Heart left ventricle (tissue), 16 donors: ENCODE results near the gene RBBP8. TPM values are rescaled to one million over a fixed set of nuclear protein-coding genes. Genes with fewer than 3 reads are reported as not detected.

Experiments
- ATAC-seq, 4 donors: fragments of 200-7000 bp; cut with Tn5 transposase; one replicate each; pipeline ENCODE4 v1.9.1; 2020 to 2022; ENCODE audit warnings: moderate library complexity in 4 of 4, mild to moderate bottlenecking in 3 of 4, moderate number of reproducible peaks in 1 of 4
- DNase-seq, 5 donors: peaks; one replicate each; pipeline ENCODE4 v3.0.0-alpha.2; 2020
- H3K27ac ChIP-seq, 12 donors: fragments of 200-600 bp; sonication (generic) in 4 of 12; one replicate each; pipeline versions ENCODE4 v1.5.0 to v1.8.0; 2016 to 2022; ENCODE audit warnings: mild to moderate bottlenecking in 2 of 12
- H3K27me3 ChIP-seq, 9 donors: fragments of 200-600 bp; sonication (generic) in 2 of 9; one replicate each; pipeline versions ENCODE4 v1.5.1 to v1.8.0; 2016 to 2022; ENCODE audit warnings: mild to moderate bottlenecking in 3 of 9
- H3K36me3 ChIP-seq, 9 donors: fragments of 200-600 bp; sonication (generic) in 2 of 9; one replicate each; pipeline versions ENCODE4 v1.5.0 to v1.8.0; 2018 to 2022; ENCODE audit warnings: mild to moderate bottlenecking in 2 of 9
- H3K4me1 ChIP-seq, 12 donors: fragments of 200-600 bp; sonication (generic) in 4 of 12; one replicate each; pipeline versions ENCODE4 v1.5.0 to v1.8.0; 2016 to 2022; ENCODE audit warnings: mild to moderate bottlenecking in 3 of 12
- H3K4me3 ChIP-seq, 12 donors: fragments of 200-600 bp; sonication (generic) in 4 of 12; one replicate each; pipeline versions ENCODE4 v1.5.0 to v1.8.0; 2017 to 2022; ENCODE audit warnings: mild to moderate bottlenecking in 9 of 12, moderate library complexity in 4 of 12
- H3K9me3 ChIP-seq, 12 donors: fragments of 200-600 bp; sonication (generic) in 4 of 12; one replicate each; pipeline versions ENCODE4 v1.5.0 to v1.8.0; 2016 to 2022; ENCODE audit warnings: mild to moderate bottlenecking in 1 of 12
- CTCF ChIP-seq, 12 donors: fragments of 200-600 bp; sonication (generic) in 4 of 12; IDR thresholded peaks; one replicate each; pipeline versions ENCODE4 v1.5.0 to v1.8.0; 2018 to 2022; ENCODE audit warnings: antibody characterized with exemption in 12 of 12, mild to moderate bottlenecking in 5 of 12
- POLR2A ChIP-seq, 2 donors: fragments of 450-650 bp; IDR thresholded peaks; one replicate each; pipeline ENCODE4 v1.6.1; 2017; ENCODE audit warnings: antibody characterized with exemption in 2 of 2, mild to moderate bottlenecking in 2 of 2, moderate library complexity in 2 of 2
- WGBS, 4 donors: extraction: QIAGEN DNeasy Blood & Tissue Kit in 2 of 4; methylation state at CpG; one replicate each; pipeline versions ENCODE4 v1.1.5 to v1.1.7; 2013 to 2018; 5-methylcytosine and 5-hydroxymethylcytosine counted together
- intact Hi-C, 10 donors: fragments of 100-400 bp; cut with DNase I; formaldehyde crosslinking; loops; one replicate each; pipeline versions ENCODE4 v1.11.1 to v1.14.2; 2022
- polyA plus RNA-seq, 2 donors: library from polyadenylated mRNA; stranded (reverse); fragments of 200-250 nt; gene quantifications; one replicate each; pipeline ENCODE4 v1.2.3, GENCODE V29; 2013
- total RNA-seq, 9 donors: library from RNA; depleted of rRNA in 2 of 9; stranded (reverse); fragments of >200 nt in 2 of 9; fragmentation: NEBNext Ultra II Directional in 3 of 9; extraction: Animal tissue kit (Norgen Biotek cat#: 25700) in 3 of 9; gene quantifications; one replicate each; pipeline versions ENCODE4 v1.1.0 to v1.2.4, GENCODE V29; 2016 to 2023
- donor health status: ischemic (EF 13 %, LVEDD 7.1; RV severe dilation, severe dysfunction).
- donor health status: healthy with polysubstance abuse.
- donor health status: DM: no; HTN: yes; CAD: no.
- donor health status: DM: no; HTN: no; CAD: no.
- donor health status: ischemic (EF 25% LVEDD 6.9; RV normal size, moderate dysfunction).
- donor health status: ischemic (EF 25% LVEDD 5.7; RV mildly dilated, moderate dysfunction).
- donor health status: healthy.
- donor health status: DM: yes; HTN: yes; CAD: no.
- donor health status: ischemic (EF 35%, LVEDD 5.7; RV mildly dilated, moderate dysfunction).
- donor health status: nonischemic (EF 11% LVEDD 7.7; RV severe dilation, severe dysfunction).
- donor health status: DM: yes; HTN: yes; CAD: no.
- donor health status: PGD.
- donor health status: ischemic (EF 29% LVEDD 5.4; RV normal size, mild dysfunction).
- donor health status: nonischemic (EF 23%, LVEDD 6.1; RV moderate dilation, normal function).

RBBP8 gene
- total and polyA plus RNA-seq, 11 donors: 5.1 to 12.2 (median 8.8) TPM

- Histone ChIP-seq H3K27me3 (peaks cover 0 to 19% (median 0%) of the 10 kb centered on the region in 9 donors), H3K4me3 (no peak overlapping the region), H3K27ac (no peak overlapping the region), H3K36me3 (no peaks in the 10 kb centered on the region), H3K4me1 (peaks cover 0 to 13% (median 0%) of the 10 kb centered on the region in 12 donors), H3K9me3 (no peaks in the 10 kb centered on the region)
- ATAC-seq (no peak), DNase-seq (no peak)
- intact Hi-C loops: no loop called here
- 76 to 81% (median 80%) methylated on average over 4 of the region's 4 CpGs for WGBS, 4 donors
- no peak for TF ChIP-seq POLR2A (IDR thresholded peaks at IDR 0.05)
- no peak for TF ChIP-seq CTCF (IDR thresholded peaks at IDR 0.05)
Measured at GRCh38 chr18:23056315-23056714, 123.2 kb downstream of the RBBP8 start.

- DNase-seq (no peak), ATAC-seq (no peak)
- 57 to 79% (median 73%) methylated on average over 2 of the region's 2 CpGs for WGBS, 4 donors
- peaks cover 0 to 13% (median 0%) of the 10 kb centered on the region in 12 donors for H3K4me1 ChIP-seq
- intact Hi-C loops: no loop called here
- H3K36me3 ChIP-seq: no peaks in the 10 kb centered on the region
- no peak for TF ChIP-seq CTCF (IDR thresholded peaks at IDR 0.05)
- no peak for TF ChIP-seq POLR2A (IDR thresholded peaks at IDR 0.05)
- H3K9me3 ChIP-seq: no peaks in the 10 kb centered on the region
- peaks cover 0 to 19% (median 0%) of the 10 kb centered on the region in 9 donors for H3K27me3 ChIP-seq
- H3K27ac ChIP-seq: no peak overlapping the region
- H3K4me3 ChIP-seq: no peak overlapping the region
Measured at GRCh38 chr18:23057096-23057495, 124.0 kb downstream of the RBBP8 start.

- no peak for TF ChIP-seq POLR2A (IDR thresholded peaks at IDR 0.05)
- no peak for TF ChIP-seq CTCF (IDR thresholded peaks at IDR 0.05)
- Histone ChIP-seq H3K36me3 (no peaks in the 10 kb centered on the region), H3K27ac (no peak overlapping the region), H3K27me3 (peaks cover 0 to 19% (median 0%) of the 10 kb centered on the region in 9 donors), H3K4me3 (no peak overlapping the region), H3K9me3 (peaks cover 0 to 6% (median 0%) of the 10 kb centered on the region in 12 donors), H3K4me1 (peaks cover 0 to 10% (median 0%) of the 10 kb centered on the region in 12 donors)
- 84 to 91% (median 87%) methylated on average over 7 of the region's 7 CpGs for WGBS, 4 donors
- DNase-seq (no peak), ATAC-seq (no peak)
- intact Hi-C loops: no loop called here
Measured at GRCh38 chr18:23058746-23059415, 125.8 kb downstream of the RBBP8 start.

GRCh38 chr18:23059541-23060465 lies 126.7 kb downstream of the RBBP8 start:
- intact Hi-C loops: no loop called here
- DNase-seq: no peak
- Histone ChIP-seq H3K4me1 (peaks cover 0 to 4% (median 0%) of the 10 kb centered on the region in 12 donors), H3K9me3 (peaks cover 0 to 6% (median 0%) of the 10 kb centered on the region in 12 donors), H3K27ac (no peak overlapping the region), H3K36me3 (no peaks in the 10 kb centered on the region), H3K4me3 (no peak overlapping the region), H3K27me3 (peaks cover 0 to 11% (median 0%) of the 10 kb centered on the region in 9 donors)
- 72 to 82% (median 75%) methylated on average over 9 of the region's 9 CpGs for WGBS, 4 donors
- ATAC-seq: no peak
- TF ChIP-seq CTCF (IDR thresholded peaks at IDR 0.05) (no peak), POLR2A (IDR thresholded peaks at IDR 0.05) (no peak)
